Liver (tissue), 9 donors: ENCODE measurements around the gene RAB37. TPM values are rescaled to one million over a fixed set of nuclear protein-coding genes. Genes with fewer than 3 reads are reported as not detected.

Experiments
- DNase-seq: peaks from one replicate; pipeline ENCODE4 v3.0.0-alpha.2; 2017; ENCODE audit warnings: low spot score
- H3K27ac ChIP-seq, 2 donors: one replicate each; pipeline ENCODE4 v1.7.0; 2013; ENCODE audit warnings: inconsistent platforms in 2 of 2, low read length in 2 of 2, control low read depth in 1 of 2, low read depth in 1 of 2, mild to moderate bottlenecking in 1 of 2
- H3K27me3 ChIP-seq, 4 donors: one replicate each; pipeline versions ENCODE4 v1.6.1 to v1.7.0; 2013; ENCODE audit warnings: low read length in 3 of 4, inconsistent platforms in 1 of 4, mild to moderate bottlenecking in 1 of 4, moderate library complexity in 1 of 4; ENCODE audit not compliant: control insufficient read depth in 4 of 4, insufficient read depth in 4 of 4
- H3K36me3 ChIP-seq, 4 donors: one replicate each; pipeline versions ENCODE4 v1.6.1 to v1.7.0; 2013; ENCODE audit warnings: low read length in 3 of 4, mild to moderate bottlenecking in 3 of 4, low read depth in 1 of 4, moderate library complexity in 1 of 4; ENCODE audit not compliant: control insufficient read depth in 4 of 4, insufficient read depth in 3 of 4
- H3K4me1 ChIP-seq, 4 donors: one replicate each; pipeline versions ENCODE4 v1.6.1 to v1.7.0; 2013; ENCODE audit warnings: low read length in 3 of 4, mild to moderate bottlenecking in 3 of 4, moderate library complexity in 1 of 4; ENCODE audit not compliant: control insufficient read depth in 4 of 4, insufficient read depth in 4 of 4
- H3K4me3 ChIP-seq, 3 donors: one replicate each; pipeline versions ENCODE4 v1.6.1 to v1.7.0; 2013; ENCODE audit warnings: low read length in 3 of 3, control low read depth in 1 of 3, low read depth in 1 of 3, mild to moderate bottlenecking in 1 of 3
- H3K9ac ChIP-seq, 2 donors: one replicate each; pipeline ENCODE4 v1.7.0; 2013; ENCODE audit warnings: low read length in 2 of 2, mild to moderate bottlenecking in 2 of 2, moderate library complexity in 2 of 2, control low read depth in 1 of 2, low read depth in 1 of 2
- H3K9me3 ChIP-seq, 4 donors: one replicate each; pipeline versions ENCODE4 v1.6.1 to v1.7.0; 2013; ENCODE audit warnings: low read length in 3 of 4; ENCODE audit not compliant: control insufficient read depth in 4 of 4
- FOXA1 ChIP-seq: IDR thresholded peaks from 2 replicates; pipeline ENCODE4 v1.6.1; 2016; ENCODE audit warnings: antibody characterized with exemption
- FOXA2 ChIP-seq: IDR thresholded peaks from 2 replicates; pipeline ENCODE4 v1.6.1; 2016; ENCODE audit warnings: antibody characterized with exemption
- HNF4A ChIP-seq, 2 donors: conservative IDR thresholded peaks; 2 replicates each; pipeline ENCODE4 v1.6.1; 2016; ENCODE audit warnings: antibody characterized with exemption in 2 of 2, mild to moderate bottlenecking in 2 of 2
- HNF4G ChIP-seq: IDR thresholded peaks from 2 replicates; pipeline ENCODE4 v1.6.1; 2016; ENCODE audit warnings: antibody characterized with exemption
- JUND ChIP-seq, 2 donors: IDR thresholded peaks; 2 replicates each; pipeline ENCODE4 v1.6.1; 2016; ENCODE audit warnings: antibody characterized with exemption in 2 of 2
- RAD21 ChIP-seq, 2 donors: IDR thresholded peaks; 2 replicates each; pipeline ENCODE4 v1.6.1; 2016; ENCODE audit warnings: antibody characterized with exemption in 2 of 2, mild to moderate bottlenecking in 2 of 2
- RXRA ChIP-seq, 2 donors: IDR thresholded peaks; 2 replicates each; pipeline ENCODE4 v1.6.1; 2017 to 2018; ENCODE audit warnings: antibody characterized with exemption in 2 of 2, mild to moderate bottlenecking in 1 of 2
- SP1 ChIP-seq: IDR thresholded peaks from 2 replicates; pipeline ENCODE4 v1.6.1; 2018; ENCODE audit warnings: antibody characterized with exemption, mild to moderate bottlenecking
- YY1 ChIP-seq: IDR thresholded peaks from 2 replicates; pipeline ENCODE4 v1.6.1; 2016; ENCODE audit warnings: antibody characterized with exemption, mild to moderate bottlenecking
- WGBS: extraction: QIAGEN DNeasy Blood & Tissue Kit; methylation state at CpG from one replicate; pipeline ENCODE4 v1.1.7; 2013; 5-methylcytosine and 5-hydroxymethylcytosine counted together
- polyA plus RNA-seq, 2 donors: library from polyadenylated mRNA; stranded (reverse) in 1 of 2; unstranded in 1 of 2; fragments of 200-250 nt in 1 of 2; fragments of >200 nt in 1 of 2; fragmentation: Nextera tagmentation in 1 of 2; extraction: Ambion mirVana in 1 of 2; gene quantifications; one replicate each; pipeline versions ENCODE4 v1.2.1 to v1.2.3, GENCODE V29; 2013 to 2015
- total RNA-seq, 2 donors: library from RNA; depleted of rRNA; stranded (reverse); fragments of >200 nt; gene quantifications; one replicate each; pipeline ENCODE4 v1.2.3, GENCODE V29; 2014
- TF ChIP-seq, protein P1 (sequence below): IDR thresholded peaks from 2 replicates; pipeline ENCODE4 v1.6.1; 2016; ENCODE audit warnings: antibody characterized with exemption, mild to moderate bottlenecking
- TF ChIP-seq, protein P2 (sequence below): IDR thresholded peaks from 2 replicates; pipeline ENCODE4 v1.6.1; 2016; ENCODE audit warnings: antibody characterized with exemption
- TF ChIP-seq, protein P3 (sequence below): IDR thresholded peaks from 2 replicates; pipeline ENCODE4 v1.6.1; 2016; ENCODE audit warnings: antibody characterized with exemption
- donor health status: healthy.
- donor health status: healthy.
- donor health status: healthy.
- donor health status: healthy.
- donor health status: healthy.

Gene RAB37
- total and polyA plus RNA-seq, 4 donors = 5.1 to 8.8 (median 5.6) TPM

DNA sequence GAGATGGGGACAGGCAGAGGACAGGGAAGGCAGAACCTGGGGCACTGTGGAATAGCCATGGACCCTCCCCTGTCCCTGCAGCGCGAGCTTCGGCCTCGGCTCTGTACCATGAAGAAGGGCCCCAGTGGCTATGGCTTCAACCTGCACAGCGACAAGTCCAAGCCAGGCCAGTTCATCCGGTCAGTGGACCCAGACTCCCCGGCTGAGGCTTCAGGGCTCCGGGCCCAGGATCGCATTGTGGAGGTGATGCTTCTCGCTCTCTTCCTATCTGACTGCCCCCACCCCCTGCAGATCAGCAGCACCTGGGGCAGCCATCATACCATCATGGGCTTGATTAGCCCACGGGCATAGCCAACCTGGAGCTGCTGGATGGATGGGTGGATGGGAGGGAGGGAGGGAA is 24.9 kb downstream of the RAB37 start (continued):
- TF ChIP-seq, protein P1, sequence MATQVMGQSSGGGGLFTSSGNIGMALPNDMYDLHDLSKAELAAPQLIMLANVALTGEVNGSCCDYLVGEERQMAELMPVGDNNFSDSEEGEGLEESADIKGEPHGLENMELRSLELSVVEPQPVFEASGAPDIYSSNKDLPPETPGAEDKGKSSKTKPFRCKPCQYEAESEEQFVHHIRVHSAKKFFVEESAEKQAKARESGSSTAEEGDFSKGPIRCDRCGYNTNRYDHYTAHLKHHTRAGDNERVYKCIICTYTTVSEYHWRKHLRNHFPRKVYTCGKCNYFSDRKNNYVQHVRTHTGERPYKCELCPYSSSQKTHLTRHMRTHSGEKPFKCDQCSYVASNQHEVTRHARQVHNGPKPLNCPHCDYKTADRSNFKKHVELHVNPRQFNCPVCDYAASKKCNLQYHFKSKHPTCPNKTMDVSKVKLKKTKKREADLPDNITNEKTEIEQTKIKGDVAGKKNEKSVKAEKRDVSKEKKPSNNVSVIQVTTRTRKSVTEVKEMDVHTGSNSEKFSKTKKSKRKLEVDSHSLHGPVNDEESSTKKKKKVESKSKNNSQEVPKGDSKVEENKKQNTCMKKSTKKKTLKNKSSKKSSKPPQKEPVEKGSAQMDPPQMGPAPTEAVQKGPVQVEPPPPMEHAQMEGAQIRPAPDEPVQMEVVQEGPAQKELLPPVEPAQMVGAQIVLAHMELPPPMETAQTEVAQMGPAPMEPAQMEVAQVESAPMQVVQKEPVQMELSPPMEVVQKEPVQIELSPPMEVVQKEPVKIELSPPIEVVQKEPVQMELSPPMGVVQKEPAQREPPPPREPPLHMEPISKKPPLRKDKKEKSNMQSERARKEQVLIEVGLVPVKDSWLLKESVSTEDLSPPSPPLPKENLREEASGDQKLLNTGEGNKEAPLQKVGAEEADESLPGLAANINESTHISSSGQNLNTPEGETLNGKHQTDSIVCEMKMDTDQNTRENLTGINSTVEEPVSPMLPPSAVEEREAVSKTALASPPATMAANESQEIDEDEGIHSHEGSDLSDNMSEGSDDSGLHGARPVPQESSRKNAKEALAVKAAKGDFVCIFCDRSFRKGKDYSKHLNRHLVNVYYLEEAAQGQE = no peak
- TF ChIP-seq YY1 (no peak), FOXA1 (no peak), FOXA2 (no peak)
- TF ChIP-seq, protein P2, sequence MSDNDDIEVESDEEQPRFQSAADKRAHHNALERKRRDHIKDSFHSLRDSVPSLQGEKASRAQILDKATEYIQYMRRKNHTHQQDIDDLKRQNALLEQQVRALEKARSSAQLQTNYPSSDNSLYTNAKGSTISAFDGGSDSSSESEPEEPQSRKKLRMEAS = no peak

DNA sequence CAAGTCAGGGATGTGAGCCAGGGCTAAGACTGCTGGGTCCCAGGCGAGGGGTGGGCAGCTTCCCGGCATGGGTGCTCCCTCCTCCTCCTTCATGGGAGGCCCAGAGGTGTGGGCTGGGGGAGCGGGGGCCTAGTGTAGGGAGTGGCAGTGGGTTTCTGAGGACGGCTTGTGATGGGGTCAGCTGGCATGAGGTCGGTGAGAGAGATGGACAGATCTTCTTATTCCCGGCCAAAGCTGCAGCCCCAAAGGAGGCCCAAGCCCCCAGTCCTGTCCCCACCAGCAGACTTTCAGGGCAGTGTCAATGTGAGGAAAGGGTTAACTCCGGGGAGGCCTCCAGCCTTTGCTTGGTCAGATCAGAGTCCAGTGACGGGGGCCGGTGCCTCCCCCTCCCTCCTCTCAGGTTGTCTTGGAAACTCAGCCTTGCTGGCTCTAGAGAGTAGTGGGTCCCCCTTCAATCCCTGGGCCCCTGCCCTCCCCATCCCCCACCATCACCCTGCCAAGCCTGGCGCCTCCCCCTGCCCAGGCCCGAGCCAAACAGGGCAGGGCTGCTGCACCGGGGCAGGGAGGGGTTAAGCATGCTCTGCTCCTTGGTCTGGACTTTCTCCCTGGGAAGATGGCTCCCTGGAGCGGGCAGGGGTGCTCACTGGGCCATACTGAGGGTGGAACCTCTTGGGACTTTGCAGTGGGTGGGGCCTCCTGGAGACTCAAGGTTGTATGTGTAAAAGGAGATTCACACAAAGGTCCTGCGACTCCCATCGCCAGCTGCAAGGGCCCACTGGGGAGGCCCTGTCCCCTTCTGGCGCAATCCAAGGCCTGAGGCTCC is 26.7 kb downstream of the RAB37 start:
- no peaks in the 10 kb centered on the region for H3K9me3 ChIP-seq
- peak overlapping the region; percentile 9 to 44 for H3K27ac ChIP-seq
- TF ChIP-seq HNF4A (conservative IDR thresholded peaks at IDR 0.05) = peak; percentile 75 to 81
- TF ChIP-seq, protein P1 = peak; percentile 27
- peak in 1 of 2 donors; percentile 25 for TF ChIP-seq JUND (IDR thresholded peaks at IDR 0.05)
- TF ChIP-seq HNF4G = peak; percentile 5
- peak; percentile 31 to 52 for TF ChIP-seq RXRA (IDR thresholded peaks at IDR 0.05)
- TF ChIP-seq, protein P2 = peak; percentile 22
- TF ChIP-seq, protein P3, sequence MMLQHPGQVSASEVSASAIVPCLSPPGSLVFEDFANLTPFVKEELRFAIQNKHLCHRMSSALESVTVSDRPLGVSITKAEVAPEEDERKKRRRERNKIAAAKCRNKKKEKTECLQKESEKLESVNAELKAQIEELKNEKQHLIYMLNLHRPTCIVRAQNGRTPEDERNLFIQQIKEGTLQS = no peak
- TF ChIP-seq RAD21 (IDR thresholded peaks at IDR 0.05) = no peak
- peak; percentile 64 for TF ChIP-seq YY1
- TF ChIP-seq SP1 = peak; percentile 34
- peaks cover 1 to 3% (median 2%) of the 10 kb centered on the region in 4 donors for H3K36me3 ChIP-seq
- peaks cover 58 to 99% (median 88%) of the 10 kb centered on the region in 4 donors for H3K4me1 ChIP-seq
- no peak overlapping the region for H3K9ac ChIP-seq
- H3K27me3 ChIP-seq = no peaks in the 10 kb centered on the region
- DNase-seq = peak; percentile 71
- H3K4me3 ChIP-seq = peak overlapping the region in 1 of 3 donors; percentile 1
- 40% methylated on average over 16 of the region's 16 CpGs for WGBS
